Fibroblast of the conjunctiva (primary cell): ENCODE results near the gene PTPN3.
"Not testable (repeated sequence)": the region's sequence is repeated elsewhere in the genome, so short reads cannot be mapped to it uniquely, and the experiment has no call there.

Experiments used
- DNase-seq: peaks from one replicate; pipeline ENCODE4 v3.0.0-alpha.2; 2010; ENCODE audit warnings: low read depth

Gene PTPN3

GRCh38 chr9:109342878-109343277 is 155.2 kb downstream of the PTPN3 start:
- DNase-seq = no peak

GRCh38 chr9:109341561-109341960 is 156.5 kb downstream of the PTPN3 start:
- no peak for DNase-seq

- DNase-seq = not testable (repeated sequence)
Observed at GRCh38 chr9:109340979-109341378, 157.1 kb downstream of the PTPN3 start.

GRCh38 chr9:109336409-109336808 is 161.7 kb downstream of the PTPN3 start:
- DNase-seq = no peak

GRCh38 chr9:109335929-109336328 is 162.2 kb downstream of the PTPN3 start:
- DNase-seq = no peak

GRCh38 chr9:109335121-109335520 is 163.0 kb downstream of the PTPN3 start:
- no peak for DNase-seq

GRCh38 chr9:109331353-109331752 is 166.8 kb downstream of the PTPN3 start:
- no peak for DNase-seq

- DNase-seq = no peak
Observed at GRCh38 chr9:109329638-109330258, 168.4 kb downstream of the PTPN3 start.

- no peak for DNase-seq
Observed at GRCh38 chr9:109328978-109329637, 169.0 kb downstream of the PTPN3 start.
